ENCODE measurements around the gene LMLN.
"Not testable (repeated sequence)": the region's sequence is repeated elsewhere in the genome, so short reads cannot be mapped to it uniquely, and the experiment has no call there.

Gene LMLN

GRCh38 chr3:198026620-198027019 lies 66.6 kb downstream of the LMLN start:
- no peak for DNase-seq (ENCODE audit: low spot score)

GRCh38 chr3:198027045-198027798 lies 67.2 kb downstream of the LMLN start:
- DNase-seq (ENCODE audit: low spot score): no peak

GRCh38 chr3:198027799-198028390 lies 67.9 kb downstream of the LMLN start:
- DNase-seq (ENCODE audit: low spot score): no peak

- no peak for DNase-seq (ENCODE audit: low spot score)
Measured at GRCh38 chr3:198028718-198029117, 68.7 kb downstream of the LMLN start.

- DNase-seq (ENCODE audit: low spot score): no peak
Measured at GRCh38 chr3:198030125-198030524, 70.1 kb downstream of the LMLN start.

GRCh38 chr3:198030726-198031125 lies 70.7 kb downstream of the LMLN start:
- DNase-seq (ENCODE audit: low spot score): no peak

- no peak for DNase-seq (ENCODE audit: low spot score)
Measured at GRCh38 chr3:198032039-198032936, 72.3 kb downstream of the LMLN start.

- no peak for DNase-seq (ENCODE audit: low spot score)
Measured at GRCh38 chr3:198043119-198043518, 83.1 kb downstream of the LMLN start.

- no peak for DNase-seq (ENCODE audit: low spot score)
Measured at GRCh38 chr3:198046120-198046857, 86.3 kb downstream of the LMLN start.

- no peak for DNase-seq (ENCODE audit: low spot score)
Measured at GRCh38 chr3:198048445-198048844, 88.4 kb downstream of the LMLN start.

- no peak for DNase-seq (ENCODE audit: low spot score)
Measured at GRCh38 chr3:198051836-198052235, 91.8 kb downstream of the LMLN start.

GRCh38 chr3:198053462-198053861 lies 93.4 kb downstream of the LMLN start:
- not testable (repeated sequence) for DNase-seq (ENCODE audit: low spot score)

- DNase-seq (ENCODE audit: low spot score): no peak
Measured at GRCh38 chr3:198061119-198062067, 101.4 kb downstream of the LMLN start.

GRCh38 chr3:198062068-198062465 lies 102.0 kb downstream of the LMLN start:
- DNase-seq (ENCODE audit: low spot score): no peak

GRCh38 chr3:198064420-198064819 lies 104.4 kb downstream of the LMLN start:
- no peak for DNase-seq (ENCODE audit: low spot score)

- DNase-seq (ENCODE audit: low spot score): no peak
Measured at GRCh38 chr3:198065897-198066296, 105.9 kb downstream of the LMLN start.

- DNase-seq (ENCODE audit: low spot score): no peak
Measured at GRCh38 chr3:198067416-198067815, 107.4 kb downstream of the LMLN start.

GRCh38 chr3:198070871-198071270 lies 110.9 kb downstream of the LMLN start:
- DNase-seq (ENCODE audit: low spot score): no peak

- peak; percentile 61 for DNase-seq (ENCODE audit: low spot score)
Measured at GRCh38 chr3:198071602-198072287, 111.7 kb downstream of the LMLN start.

GRCh38 chr3:198076722-198077308 lies 116.8 kb downstream of the LMLN start:
- DNase-seq (ENCODE audit: low spot score): no peak
